Gastrocnemius medialis (tissue), 4 donors: Measurements from ENCODE around the gene PIP4K2A. TPM values are rescaled to one million over a fixed set of nuclear protein-coding genes. Genes with fewer than 3 reads are reported as not detected.

Experiments used
- ATAC-seq, 2 donors: fragments of 150-250 bp; one replicate each; pipeline ENCODE4 v1.9.1; 2016
- DNase-seq, 2 donors: peaks; one replicate each; pipeline ENCODE4 v3.0.0-alpha.2; 2019
- H3K27ac ChIP-seq, 4 donors: fragments of 200-600 bp; sonication (generic); 1 replicate in 1 of 4; 2 replicates in 3 of 4; pipeline ENCODE4 v1.5.1; 2016 to 2018; ENCODE audit warnings: mild to moderate bottlenecking in 2 of 4, moderate library complexity in 1 of 4
- H3K27me3 ChIP-seq, 3 donors: fragments of 200-600 bp; sonication (generic) in 2 of 3; 1 replicate in 1 of 3; 2 replicates in 2 of 3; pipeline versions ENCODE4 v1.5.1 to v1.6.0; 2016 to 2019; ENCODE audit warnings: mild to moderate bottlenecking in 1 of 3, moderate library complexity in 1 of 3
- H3K36me3 ChIP-seq, 2 donors: fragments of 200-600 bp; sonication (generic) in 1 of 2; one replicate each; pipeline ENCODE4 v1.5.1; 2017 to 2018
- H3K4me1 ChIP-seq, 2 donors: fragments of 200-600 bp; sonication (generic) in 1 of 2; one replicate each; pipeline ENCODE4 v1.5.1; 2016 to 2017; ENCODE audit warnings: mild to moderate bottlenecking in 2 of 2
- H3K4me3 ChIP-seq, 4 donors: fragments of 200-600 bp; sonication (generic) in 3 of 4; 1 replicate in 1 of 4; 2 replicates in 3 of 4; pipeline ENCODE4 v1.5.1; 2016 to 2019; ENCODE audit warnings: mild to moderate bottlenecking in 2 of 4
- H3K9me3 ChIP-seq, 3 donors: fragments of 200-600 bp; sonication (generic) in 2 of 3; 1 replicate in 1 of 3; 2 replicates in 2 of 3; pipeline ENCODE4 v1.5.1; 2016 to 2019
- POLR2A ChIP-seq, 2 donors: fragments of 450-650 bp; IDR thresholded peaks; one replicate each; pipeline ENCODE4 v1.6.1; 2017; ENCODE audit warnings: antibody characterized with exemption in 2 of 2, mild to moderate bottlenecking in 2 of 2, moderate library complexity in 2 of 2
- in situ Hi-C, 4 donors: fragments of 200-750 bp; cut with MboI; loops; one replicate each; pipeline versions ENCODE4 v1.15.0 to v1.8.0; 2017; ENCODE audit warnings: low sequenced_read_pairs in 4 of 4
- intact Hi-C: fragments of 100-400 bp; cut with DNase I; formaldehyde crosslinking; loops from one replicate; pipeline ENCODE4 v1.15.1; 2023; ENCODE audit warnings: low total_unique reads
- total RNA-seq, 4 donors: library from RNA; depleted of rRNA; stranded (reverse); fragments of >200 nt; gene quantifications; one replicate each; pipeline versions ENCODE4 v1.1.0 to v1.2.3, GENCODE V29; 2016
- TF ChIP-seq, protein P1 (sequence below), 5 experiments: fragments of 450-650 bp in 3 of 5; fragments of 200-600 bp in 2 of 5; sonication (generic) in 2 of 5; IDR thresholded peaks in 4 of 5; conservative IDR thresholded peaks in 1 of 5; 1 replicate in 4 of 5; 2 replicates in 1 of 5; pipeline ENCODE4 v1.5.1; 2016 to 2019; ENCODE audit warnings: antibody characterized with exemption in 5 of 5, mild to moderate bottlenecking in 3 of 5, moderate library complexity in 3 of 5

PIP4K2A gene
- total RNA-seq, 4 donors from 2014 or later = 3.9 to 7.5 (median 4.7) TPM

DNA sequence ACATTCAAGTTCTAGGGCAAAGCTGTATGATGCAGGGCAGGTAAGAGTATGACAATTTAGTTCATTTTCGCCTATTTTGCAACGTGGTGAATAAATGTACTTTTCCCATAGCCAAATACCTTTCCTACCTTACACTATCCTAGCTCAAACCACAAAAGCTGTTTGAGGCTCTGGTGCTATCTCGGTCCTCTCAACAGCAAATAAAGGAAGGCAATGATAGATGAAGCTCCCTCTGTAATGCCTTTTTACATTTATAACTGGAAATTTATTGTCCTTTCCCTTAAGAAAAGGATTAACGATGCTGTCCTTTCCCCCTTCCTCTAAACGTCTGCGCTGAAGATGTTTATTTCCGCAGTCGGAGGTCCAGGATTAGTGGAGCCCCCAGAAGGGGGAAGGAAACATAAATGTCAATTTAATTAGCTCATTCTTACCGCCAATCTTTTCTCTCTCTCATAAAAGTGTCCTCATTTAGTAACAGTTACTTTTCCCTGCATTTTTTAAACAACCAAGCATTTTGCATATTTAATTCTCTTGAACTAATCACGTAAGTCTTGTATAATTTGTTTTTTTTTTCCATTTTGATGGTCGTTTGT, 114.6 kb downstream of the PIP4K2A start:
- intact Hi-C loops (no loop called here), in situ Hi-C loops (loop anchor here in 2 of 4 donors (25.0 kb wide), 2 partner anchors 388 to 612 kb away; no protein-coding TSS in a partner anchor)
- ATAC-seq (no peak), DNase-seq (no peak)
- peaks cover 0 to 3% of the 10 kb centered on the region in 2 donors for H3K4me1 ChIP-seq
- H3K4me3 ChIP-seq = no peak overlapping the region
- H3K27ac ChIP-seq = no peak overlapping the region
- TF ChIP-seq, protein P1, sequence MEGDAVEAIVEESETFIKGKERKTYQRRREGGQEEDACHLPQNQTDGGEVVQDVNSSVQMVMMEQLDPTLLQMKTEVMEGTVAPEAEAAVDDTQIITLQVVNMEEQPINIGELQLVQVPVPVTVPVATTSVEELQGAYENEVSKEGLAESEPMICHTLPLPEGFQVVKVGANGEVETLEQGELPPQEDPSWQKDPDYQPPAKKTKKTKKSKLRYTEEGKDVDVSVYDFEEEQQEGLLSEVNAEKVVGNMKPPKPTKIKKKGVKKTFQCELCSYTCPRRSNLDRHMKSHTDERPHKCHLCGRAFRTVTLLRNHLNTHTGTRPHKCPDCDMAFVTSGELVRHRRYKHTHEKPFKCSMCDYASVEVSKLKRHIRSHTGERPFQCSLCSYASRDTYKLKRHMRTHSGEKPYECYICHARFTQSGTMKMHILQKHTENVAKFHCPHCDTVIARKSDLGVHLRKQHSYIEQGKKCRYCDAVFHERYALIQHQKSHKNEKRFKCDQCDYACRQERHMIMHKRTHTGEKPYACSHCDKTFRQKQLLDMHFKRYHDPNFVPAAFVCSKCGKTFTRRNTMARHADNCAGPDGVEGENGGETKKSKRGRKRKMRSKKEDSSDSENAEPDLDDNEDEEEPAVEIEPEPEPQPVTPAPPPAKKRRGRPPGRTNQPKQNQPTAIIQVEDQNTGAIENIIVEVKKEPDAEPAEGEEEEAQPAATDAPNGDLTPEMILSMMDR (IDR thresholded peaks at IDR 0.05 in 4 of 5, conservative IDR thresholded peaks at IDR 0.05 in 1 of 5) = no peak
- no peak for TF ChIP-seq POLR2A (IDR thresholded peaks at IDR 0.05)
- no peaks in the 10 kb centered on the region for H3K36me3 ChIP-seq
- H3K9me3 ChIP-seq = no peaks in the 10 kb centered on the region
- H3K27me3 ChIP-seq = no peaks in the 10 kb centered on the region

DNA sequence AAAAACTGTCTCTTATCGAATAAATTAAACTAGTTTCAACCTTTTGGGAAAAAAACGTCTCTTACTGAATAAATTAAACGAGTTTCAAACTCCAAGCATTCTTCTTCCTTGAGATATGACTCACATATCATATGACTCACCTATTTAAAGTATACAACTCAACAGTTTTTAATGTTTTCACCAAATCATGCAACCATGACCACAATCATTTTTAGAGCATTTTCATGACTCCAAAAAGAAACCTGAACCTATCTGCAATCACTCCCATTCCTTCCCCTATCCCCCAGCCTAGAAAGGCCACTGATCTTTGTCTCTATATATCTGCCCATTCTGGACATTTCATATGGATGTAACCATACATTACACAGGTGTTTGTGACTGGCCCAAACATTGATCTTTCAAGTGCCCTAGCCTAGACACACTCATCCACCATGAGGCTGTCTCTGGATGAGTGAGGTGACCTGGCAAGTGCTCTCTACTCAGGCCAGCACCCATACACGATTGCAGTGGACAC, 115.3 kb downstream of the PIP4K2A start:
- TF ChIP-seq, protein P1 (IDR thresholded peaks at IDR 0.05 in 4 of 5, conservative IDR thresholded peaks at IDR 0.05 in 1 of 5) = no peak
- no peak for TF ChIP-seq POLR2A (IDR thresholded peaks at IDR 0.05)
- Histone ChIP-seq H3K27me3 (no peaks in the 10 kb centered on the region), H3K4me1 (no peaks in the 10 kb centered on the region), H3K36me3 (no peaks in the 10 kb centered on the region), H3K27ac (no peak overlapping the region), H3K9me3 (no peaks in the 10 kb centered on the region), H3K4me3 (no peak overlapping the region)
- DNase-seq (no peak), ATAC-seq (no peak)
- in situ Hi-C loops (loop anchor here in 2 of 4 donors (25.0 kb wide), 2 partner anchors 388 to 612 kb away; no protein-coding TSS in a partner anchor), intact Hi-C loops (no loop called here)

DNA sequence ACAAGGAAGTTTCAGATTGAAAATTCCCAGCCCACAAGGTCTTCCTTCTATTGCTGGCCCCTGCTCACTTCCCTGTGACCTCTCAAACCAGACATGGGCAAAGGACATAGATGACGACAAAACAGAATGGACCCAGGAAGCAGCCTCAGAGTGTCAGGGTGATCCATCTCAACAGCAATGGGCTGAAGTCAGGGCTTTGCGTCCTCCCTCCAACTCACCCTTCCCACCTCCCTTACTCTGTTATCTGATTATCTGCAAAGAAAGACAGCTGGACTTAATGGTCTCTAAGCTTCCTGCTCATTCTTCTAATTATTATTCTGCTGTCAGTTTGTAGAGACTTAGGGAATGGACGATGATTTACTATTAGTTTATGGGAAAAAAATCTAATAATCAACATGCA, 115.9 kb downstream of the PIP4K2A start:
- no peak overlapping the region for H3K4me3 ChIP-seq
- H3K27me3 ChIP-seq = no peaks in the 10 kb centered on the region
- no peak for DNase-seq
- TF ChIP-seq, protein P1 (IDR thresholded peaks at IDR 0.05 in 4 of 5, conservative IDR thresholded peaks at IDR 0.05 in 1 of 5) = no peak
- no peak for TF ChIP-seq POLR2A (IDR thresholded peaks at IDR 0.05)
- intact Hi-C loops (no loop called here), in situ Hi-C loops (loop anchor here in 2 of 4 donors (25.0 kb wide), 2 partner anchors 389 to 611 kb away; no protein-coding TSS in a partner anchor)
- H3K4me1 ChIP-seq = no peaks in the 10 kb centered on the region
- H3K27ac ChIP-seq = no peak overlapping the region
- no peaks in the 10 kb centered on the region for H3K9me3 ChIP-seq
- no peaks in the 10 kb centered on the region for H3K36me3 ChIP-seq
- no peak for ATAC-seq

DNA sequence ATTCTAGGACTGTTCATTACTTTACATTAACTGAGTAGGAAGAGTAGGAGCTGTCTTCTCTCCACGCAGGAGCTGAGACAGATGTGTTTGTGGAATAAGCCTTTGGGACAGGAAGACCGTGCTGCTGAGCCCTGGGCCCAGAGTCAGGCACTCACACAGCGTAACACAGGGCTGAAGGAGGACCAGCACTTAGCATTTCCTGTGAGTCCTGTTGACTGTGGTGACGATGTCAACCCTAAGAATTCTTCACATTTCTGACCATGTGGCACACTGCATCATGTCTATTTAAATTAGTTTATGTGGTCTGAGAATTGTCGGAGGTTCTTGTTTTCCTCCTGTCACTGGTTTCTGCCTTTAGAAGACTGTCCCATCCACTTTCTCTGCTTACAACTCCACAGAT, 117.2 kb downstream of the PIP4K2A start:
- DNase-seq (no peak), ATAC-seq (no peak)
- H3K4me3 ChIP-seq = no peak overlapping the region
- no peaks in the 10 kb centered on the region for H3K36me3 ChIP-seq
- H3K27me3 ChIP-seq = no peaks in the 10 kb centered on the region
- no peaks in the 10 kb centered on the region for H3K9me3 ChIP-seq
- intact Hi-C loops = no loop called here
- H3K4me1 ChIP-seq = no peaks in the 10 kb centered on the region
- no peak overlapping the region for H3K27ac ChIP-seq
- in situ Hi-C loops = loop anchor here in 2 of 4 donors (25.0 kb wide), 2 partner anchors 390 to 610 kb away; no protein-coding TSS in a partner anchor
- TF ChIP-seq, protein P1 (IDR thresholded peaks at IDR 0.05 in 4 of 5, conservative IDR thresholded peaks at IDR 0.05 in 1 of 5) = no peak
- no peak for TF ChIP-seq POLR2A (IDR thresholded peaks at IDR 0.05)
